Muscle of leg (tissue), 11 donors: ENCODE measurements around the gene HIVEP3. TPM values are rescaled to one million over a fixed set of nuclear protein-coding genes. Genes with fewer than 3 reads are reported as not detected.

Experiments used
- DNase-seq: peaks from one replicate; pipeline ENCODE4 v3.0.0; 2013
- H3K27ac ChIP-seq: one replicate; pipeline ENCODE4 v1.5.1; 2013; ENCODE audit warnings: mild to moderate bottlenecking, low read length, control low read depth
- H3K27me3 ChIP-seq: one replicate; pipeline ENCODE4 v1.6.1; 2013; ENCODE audit warnings: low read length; ENCODE audit not compliant: control insufficient read depth, insufficient read depth
- H3K36me3 ChIP-seq: one replicate; pipeline ENCODE4 v1.6.1; 2013; ENCODE audit warnings: low read length; ENCODE audit not compliant: control insufficient read depth, insufficient read depth
- H3K4me1 ChIP-seq: one replicate; pipeline ENCODE4 v1.6.1; 2013; ENCODE audit warnings: low read length; ENCODE audit not compliant: control insufficient read depth, insufficient read depth
- H3K4me3 ChIP-seq: one replicate; pipeline ENCODE4 v1.5.1; 2013; ENCODE audit warnings: low read length, control low read depth
- H3K9me3 ChIP-seq: replicated peaks from 2 replicates; pipeline ENCODE4 v1.6.1; 2013; ENCODE audit warnings: low read depth, low read length; ENCODE audit not compliant: control insufficient read depth
- WGBS: methylation state at CpG from one replicate; pipeline ENCODE4 v1.1.5; 2013; ENCODE audit warnings: missing lambda C conversion rate; ENCODE audit not compliant: insufficient coverage; 5-methylcytosine and 5-hydroxymethylcytosine counted together
- polyA plus RNA-seq, 8 donors: library from polyadenylated mRNA; unstranded; fragments of 120-200 nt; gene quantifications; one replicate each; pipeline versions ENCODE4 v1.2.1 to v1.2.3, GENCODE V29; 2013; ENCODE audit warnings: inconsistent platforms in 1 of 8, low replicate concordance in 1 of 8; ENCODE audit not compliant: insufficient read length in 8 of 8, insufficient read depth in 1 of 8
- total RNA-seq: library from RNA; stranded (reverse); fragments of 120-200 nt; gene quantifications from one replicate; pipeline ENCODE4 v1.2.4, GENCODE V29; 2013

The HIVEP3 gene
- total and polyA plus RNA-seq, 9 donors: 0.93 to 3.7 (median 2.7) TPM

GRCh38 chr1:41614818-41615217 is 303.9 kb downstream of the HIVEP3 start:
- 49% methylated on average over 3 of the region's 6 CpGs for WGBS
- Histone ChIP-seq H3K9me3 (no peaks in the 10 kb centered on the region), H3K36me3 (no peaks in the 10 kb centered on the region), H3K4me1 (peaks cover 28% of the 10 kb centered on the region), H3K27me3 (peaks cover 2% of the 10 kb centered on the region), H3K27ac (no peak overlapping the region), H3K4me3 (no peak overlapping the region)
- no peak for DNase-seq

- no peak overlapping the region for H3K27ac ChIP-seq
- H3K36me3 ChIP-seq: no peaks in the 10 kb centered on the region
- peaks cover 2% of the 10 kb centered on the region for H3K27me3 ChIP-seq
- WGBS: 65% methylated on average over 8 of the region's 10 CpGs
- DNase-seq: no peak
- H3K4me3 ChIP-seq: no peak overlapping the region
- no peaks in the 10 kb centered on the region for H3K9me3 ChIP-seq
- peaks cover 35% of the 10 kb centered on the region for H3K4me1 ChIP-seq
Observed at GRCh38 chr1:41613689-41614574, 304.8 kb downstream of the HIVEP3 start.

- Histone ChIP-seq H3K27ac (no peak overlapping the region), H3K9me3 (no peaks in the 10 kb centered on the region), H3K4me3 (no peak overlapping the region), H3K4me1 (peaks cover 38% of the 10 kb centered on the region), H3K27me3 (no peaks in the 10 kb centered on the region), H3K36me3 (no peaks in the 10 kb centered on the region)
- WGBS: 86% methylated on average over 5 of the region's 9 CpGs
- no peak for DNase-seq
Observed at GRCh38 chr1:41612953-41613352, 305.8 kb downstream of the HIVEP3 start.

GRCh38 chr1:41611932-41612450 is 306.7 kb downstream of the HIVEP3 start:
- no peak overlapping the region for H3K4me3 ChIP-seq
- H3K36me3 ChIP-seq: no peaks in the 10 kb centered on the region
- no peaks in the 10 kb centered on the region for H3K27me3 ChIP-seq
- H3K4me1 ChIP-seq: peaks cover 34% of the 10 kb centered on the region
- no peak overlapping the region for H3K27ac ChIP-seq
- WGBS: 83% methylated on average over 6 of the region's 6 CpGs
- DNase-seq: no peak
- H3K9me3 ChIP-seq: no peaks in the 10 kb centered on the region

GRCh38 chr1:41611068-41611931 is 307.4 kb downstream of the HIVEP3 start:
- 89% methylated on average over 14 of the region's 17 CpGs for WGBS
- no peak for DNase-seq
- Histone ChIP-seq H3K4me3 (no peak overlapping the region), H3K27ac (no peak overlapping the region), H3K27me3 (no peaks in the 10 kb centered on the region), H3K9me3 (no peaks in the 10 kb centered on the region), H3K36me3 (no peaks in the 10 kb centered on the region), H3K4me1 (peaks cover 34% of the 10 kb centered on the region)

- Histone ChIP-seq H3K9me3 (no peaks in the 10 kb centered on the region), H3K27ac (no peak overlapping the region), H3K4me1 (peaks cover 33% of the 10 kb centered on the region), H3K36me3 (no peaks in the 10 kb centered on the region), H3K27me3 (no peaks in the 10 kb centered on the region), H3K4me3 (no peak overlapping the region)
- 87% methylated on average over 4 of the region's 4 CpGs for WGBS
- no peak for DNase-seq
Observed at GRCh38 chr1:41610361-41610760, 308.4 kb downstream of the HIVEP3 start.

- Histone ChIP-seq H3K27me3 (no peaks in the 10 kb centered on the region), H3K4me1 (peaks cover 26% of the 10 kb centered on the region), H3K4me3 (no peak overlapping the region), H3K9me3 (no peaks in the 10 kb centered on the region), H3K36me3 (no peaks in the 10 kb centered on the region), H3K27ac (no peak overlapping the region)
- WGBS: 95% methylated on average over 5 of the region's 10 CpGs
- no peak for DNase-seq
Observed at GRCh38 chr1:41609166-41609883, 309.4 kb downstream of the HIVEP3 start.

- Histone ChIP-seq H3K4me3 (no peak overlapping the region), H3K9me3 (no peaks in the 10 kb centered on the region), H3K36me3 (no peaks in the 10 kb centered on the region), H3K27me3 (no peaks in the 10 kb centered on the region), H3K4me1 (peaks cover 19% of the 10 kb centered on the region), H3K27ac (peak overlapping the region; percentile 5)
- DNase-seq: peak; percentile 86
- 11% methylated on average over 3 of the region's 4 CpGs for WGBS
Observed at GRCh38 chr1:41608211-41608610, 310.5 kb downstream of the HIVEP3 start.

GRCh38 chr1:41607808-41608207 is 310.9 kb downstream of the HIVEP3 start:
- peak; percentile 38 for DNase-seq

More at GRCh38 chr1:41607808-41608207, 310.9 kb downstream of the HIVEP3 start:
- Histone ChIP-seq H3K9me3 (no peaks in the 10 kb centered on the region), H3K36me3 (no peaks in the 10 kb centered on the region), H3K27me3 (no peaks in the 10 kb centered on the region), H3K4me3 (no peak overlapping the region), H3K27ac (no peak overlapping the region), H3K4me1 (peaks cover 19% of the 10 kb centered on the region)
- WGBS: no CpG with 5 or more reads among the region's 5 CpGs
